LNCAP (cell line): ENCODE measurements around the gene CSNK2B.

Source experiments
- TF ChIP-seq, protein P1 (sequence below): fragments of 450-650 bp; IDR thresholded peaks from 2 replicates; pipeline ENCODE4 v1.5.1; 2017; ENCODE audit warnings: mild to moderate bottlenecking

The CSNK2B gene

GRCh38 chr6:31632279-31632946 lies 33.5 kb upstream of the CSNK2B start:
- TF ChIP-seq, protein P1, sequence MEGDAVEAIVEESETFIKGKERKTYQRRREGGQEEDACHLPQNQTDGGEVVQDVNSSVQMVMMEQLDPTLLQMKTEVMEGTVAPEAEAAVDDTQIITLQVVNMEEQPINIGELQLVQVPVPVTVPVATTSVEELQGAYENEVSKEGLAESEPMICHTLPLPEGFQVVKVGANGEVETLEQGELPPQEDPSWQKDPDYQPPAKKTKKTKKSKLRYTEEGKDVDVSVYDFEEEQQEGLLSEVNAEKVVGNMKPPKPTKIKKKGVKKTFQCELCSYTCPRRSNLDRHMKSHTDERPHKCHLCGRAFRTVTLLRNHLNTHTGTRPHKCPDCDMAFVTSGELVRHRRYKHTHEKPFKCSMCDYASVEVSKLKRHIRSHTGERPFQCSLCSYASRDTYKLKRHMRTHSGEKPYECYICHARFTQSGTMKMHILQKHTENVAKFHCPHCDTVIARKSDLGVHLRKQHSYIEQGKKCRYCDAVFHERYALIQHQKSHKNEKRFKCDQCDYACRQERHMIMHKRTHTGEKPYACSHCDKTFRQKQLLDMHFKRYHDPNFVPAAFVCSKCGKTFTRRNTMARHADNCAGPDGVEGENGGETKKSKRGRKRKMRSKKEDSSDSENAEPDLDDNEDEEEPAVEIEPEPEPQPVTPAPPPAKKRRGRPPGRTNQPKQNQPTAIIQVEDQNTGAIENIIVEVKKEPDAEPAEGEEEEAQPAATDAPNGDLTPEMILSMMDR: no peak

- TF ChIP-seq, protein P1: no peak
Observed at GRCh38 chr6:31633447-31633846, 32.4 kb upstream of the CSNK2B start.

DNA sequence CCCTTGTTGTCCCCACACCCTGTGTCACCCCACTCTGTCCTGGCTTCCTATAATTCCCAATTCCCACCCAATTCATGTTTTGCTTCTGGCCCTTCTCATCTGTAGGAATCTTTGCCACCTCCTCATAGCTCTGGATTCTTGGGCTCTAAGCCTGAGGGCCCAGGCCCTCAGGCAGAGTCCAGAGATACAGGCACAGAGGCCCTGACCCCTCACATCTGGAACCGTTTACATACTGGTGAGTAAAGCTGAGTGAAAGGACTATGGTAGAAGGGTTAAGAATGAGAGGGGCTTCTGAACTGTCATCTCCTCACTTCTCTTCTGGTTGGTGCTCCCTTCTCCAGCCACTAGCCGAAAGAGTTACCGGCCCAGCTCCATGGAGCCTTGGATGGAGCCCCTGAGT lies 31.7 kb upstream of the CSNK2B start:
- TF ChIP-seq, protein P1: no peak

DNA sequence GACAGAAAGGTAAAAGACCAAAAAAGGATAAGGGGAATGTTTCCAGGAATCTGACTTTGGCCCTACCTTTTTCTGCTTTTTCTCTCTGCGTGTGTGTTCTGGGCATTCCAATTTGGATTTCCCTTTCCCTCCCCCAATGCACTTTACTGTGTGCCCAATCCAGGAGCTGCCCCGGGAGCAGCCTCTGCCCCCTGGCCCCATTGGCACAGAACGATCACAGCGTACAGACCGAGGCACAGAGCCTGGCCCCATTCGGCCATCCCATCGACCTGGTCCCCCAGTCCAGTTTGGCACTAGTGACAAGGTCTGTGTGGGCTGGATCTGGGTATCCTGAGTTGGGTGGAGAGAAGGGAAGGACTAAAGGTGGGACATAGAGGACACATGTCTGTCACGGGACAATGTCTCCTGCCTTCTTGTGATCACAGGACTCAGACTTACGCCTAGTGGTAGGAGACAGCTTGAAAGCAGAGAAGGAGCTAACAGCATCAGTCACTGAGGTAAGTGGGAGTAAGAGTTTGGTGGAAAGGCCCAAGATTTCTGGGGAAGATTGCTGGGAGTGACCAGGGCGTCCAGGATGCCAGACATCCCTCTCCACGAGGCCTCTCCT lies 30.8 kb upstream of the CSNK2B start:
- TF ChIP-seq, protein P1: no peak

GRCh38 chr6:31636698-31637596 lies 28.9 kb upstream of the CSNK2B start:
- TF ChIP-seq, protein P1: no peak

- TF ChIP-seq, protein P1: no peak
Observed at GRCh38 chr6:31639043-31639442, 26.8 kb upstream of the CSNK2B start.

DNA sequence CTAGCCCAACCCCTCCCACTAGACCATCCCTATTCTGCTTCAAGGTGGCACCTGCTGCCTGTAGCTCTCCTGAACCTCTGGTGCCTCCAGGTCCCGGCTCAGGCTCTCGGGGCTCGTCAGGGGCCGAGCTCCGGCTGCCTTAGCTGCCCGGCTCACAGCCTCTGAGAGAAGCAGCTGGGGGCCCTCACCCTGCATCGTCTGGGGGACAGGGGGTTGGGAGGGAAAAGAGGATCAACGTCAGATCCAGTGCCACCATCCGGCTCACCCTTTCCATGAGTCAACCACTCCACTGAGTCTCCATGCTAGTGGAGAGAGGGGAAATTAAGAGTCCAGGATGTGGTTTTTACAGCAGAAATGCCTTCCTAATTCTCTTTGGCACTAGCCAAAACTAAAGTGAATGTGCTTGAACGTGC lies 26.4 kb upstream of the CSNK2B start:
- TF ChIP-seq, protein P1: no peak
